ENCODE data around the gene SLC12A7. TPM values are rescaled to one million over a fixed set of nuclear protein-coding genes. Genes with fewer than 3 reads are reported as not detected.
"Not testable (repeated sequence)": the region's sequence is repeated elsewhere in the genome, so short reads cannot be mapped to it uniquely, and the experiment has no call there.

The SLC12A7 gene
- total RNA-seq, 1 donor from 2014 or later = 127 TPM

DNA sequence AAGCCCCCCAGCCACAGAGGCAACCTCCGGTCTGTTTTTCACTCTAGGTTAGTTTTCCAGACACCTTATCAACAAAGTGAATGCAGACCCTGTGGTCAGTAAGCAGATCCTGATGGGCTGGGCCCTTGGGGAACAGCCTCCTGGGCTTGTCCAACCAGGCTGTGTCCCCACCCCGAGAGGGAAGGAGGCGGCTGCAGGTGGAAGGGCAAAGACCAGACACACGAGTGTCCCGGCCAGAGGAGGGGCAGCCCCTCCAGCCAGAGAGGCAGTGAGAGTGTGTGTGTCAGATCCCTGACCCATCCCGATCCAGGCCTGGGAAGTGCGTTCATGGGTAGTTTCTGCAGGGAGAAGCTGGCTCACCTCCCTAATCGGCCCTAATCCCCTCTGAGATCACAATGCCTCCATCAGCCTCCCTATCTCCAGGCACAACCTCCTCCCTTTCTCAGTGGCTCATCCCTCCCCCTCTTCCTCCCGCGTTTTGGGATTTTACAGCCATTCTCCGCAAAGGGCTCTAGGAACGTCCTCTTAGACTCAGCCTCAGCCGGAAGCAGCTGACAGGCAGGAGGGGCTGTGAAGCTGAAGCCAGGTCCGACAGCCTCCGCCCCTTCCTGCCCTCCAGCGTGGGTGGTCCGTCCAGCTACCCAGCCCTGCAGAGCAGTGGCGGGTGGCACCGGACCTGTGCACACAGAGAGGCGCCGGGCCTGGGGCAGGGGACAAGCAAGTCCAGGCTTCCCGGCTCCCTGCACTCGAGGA, 9.7 kb downstream of the SLC12A7 start:
- DNase-seq (ENCODE audit: low spot score) = no peak
- intact Hi-C loops (cut with DNase I) = no loop called here

DNA sequence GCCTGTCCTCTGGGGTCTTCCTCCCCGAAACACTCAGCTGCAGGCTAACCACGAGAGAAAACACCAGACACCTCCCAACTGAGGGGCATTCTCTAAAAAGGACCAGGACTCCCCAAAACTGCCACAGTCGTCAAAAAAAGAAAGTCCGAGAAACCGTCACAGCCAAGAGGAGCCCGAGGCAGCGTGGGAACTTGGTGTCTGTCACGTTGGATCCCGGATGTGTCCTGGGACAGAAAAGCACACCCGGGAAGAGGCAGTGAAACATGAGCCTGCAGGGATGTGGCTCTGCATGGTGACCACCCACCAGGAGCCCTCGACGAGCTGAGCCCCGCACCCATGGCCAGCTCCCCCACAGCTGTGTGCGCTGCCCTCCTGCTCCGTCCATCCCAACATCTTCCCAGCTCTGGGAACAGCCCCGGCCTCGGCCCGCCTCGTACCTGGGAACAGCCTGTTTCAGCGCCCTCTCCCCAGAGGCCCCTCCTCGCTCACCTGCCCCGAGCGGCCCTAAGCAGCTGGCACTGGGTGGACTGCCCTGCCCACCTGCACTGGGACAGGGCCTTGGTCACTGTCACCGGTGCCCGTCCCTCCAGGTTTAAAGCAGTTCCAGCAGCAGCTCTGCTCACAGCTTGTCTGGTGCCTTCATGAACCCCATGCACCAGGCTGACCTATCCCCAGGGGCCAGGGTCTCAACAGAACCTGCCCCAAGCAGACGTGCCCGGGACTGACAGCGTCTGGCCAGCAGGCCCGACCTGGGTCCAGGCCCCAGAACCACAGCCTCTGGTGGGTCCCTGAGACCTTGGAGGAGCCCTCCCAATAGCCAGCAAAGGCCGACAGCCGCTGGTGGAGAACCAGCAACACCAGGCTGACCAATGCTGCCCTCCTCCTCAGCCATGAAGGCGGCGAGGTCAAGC, 10.9 kb downstream of the SLC12A7 start:
- intact Hi-C loops (cut with DNase I) = no loop called here
- no peak for DNase-seq (ENCODE audit: low spot score)

- intact Hi-C loops (cut with DNase I) = no loop called here
- DNase-seq (ENCODE audit: low spot score) = no peak
Measured at GRCh38 chr5:1099926-1100663, 11.8 kb downstream of the SLC12A7 start.

DNA sequence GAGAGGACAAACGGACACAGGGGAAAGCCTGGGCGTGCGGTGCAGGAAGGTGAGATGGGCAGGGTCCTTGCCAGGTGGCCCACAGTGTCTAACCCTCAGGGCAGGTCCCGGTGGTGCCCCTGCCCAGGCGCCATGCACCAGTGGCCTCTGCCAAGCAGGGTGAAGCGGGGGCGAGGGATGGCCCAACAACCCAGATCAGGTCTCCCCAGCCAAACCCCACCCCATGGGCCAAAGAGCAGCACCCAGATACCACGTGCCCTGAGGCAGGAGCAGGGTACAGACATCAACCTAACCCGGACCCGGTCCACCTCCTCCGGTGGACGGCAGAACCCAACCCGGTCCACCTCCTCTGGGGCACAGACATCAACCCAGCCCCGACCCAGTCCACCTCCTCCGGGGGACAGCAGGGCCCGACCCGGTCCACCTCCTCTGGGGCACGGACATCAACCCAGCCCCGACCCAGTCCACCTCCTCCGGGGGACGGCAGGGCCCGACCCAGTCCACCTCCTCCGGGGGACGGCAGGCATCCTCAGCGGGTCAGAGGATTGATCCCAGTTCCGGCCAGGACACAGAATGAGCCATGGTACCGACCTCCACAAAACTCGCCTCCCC, 12.8 kb downstream of the SLC12A7 start:
- no peak for DNase-seq (ENCODE audit: low spot score)

GRCh38 chr5:1097988-1098385, 13.9 kb downstream of the SLC12A7 start:
- intact Hi-C loops (cut with DNase I); DNase-seq (ENCODE audit: low spot score): not testable (repeated sequence)

More for the DNA sequence above, 12.8 kb downstream of the SLC12A7 start:
- intact Hi-C loops (cut with DNase I) = no loop called here

GRCh38 chr5:1097381-1097987, 14.4 kb downstream of the SLC12A7 start:
- intact Hi-C loops (cut with DNase I) = no loop called here
- no peak for DNase-seq (ENCODE audit: low spot score)

GRCh38 chr5:1096838-1097237, 15.0 kb downstream of the SLC12A7 start:
- intact Hi-C loops (cut with DNase I) = no loop called here
- DNase-seq (ENCODE audit: low spot score) = no peak

- intact Hi-C loops (cut with DNase I) = no loop called here
- no peak for DNase-seq (ENCODE audit: low spot score)
Measured at GRCh38 chr5:1095990-1096363, 15.9 kb downstream of the SLC12A7 start.

DNA sequence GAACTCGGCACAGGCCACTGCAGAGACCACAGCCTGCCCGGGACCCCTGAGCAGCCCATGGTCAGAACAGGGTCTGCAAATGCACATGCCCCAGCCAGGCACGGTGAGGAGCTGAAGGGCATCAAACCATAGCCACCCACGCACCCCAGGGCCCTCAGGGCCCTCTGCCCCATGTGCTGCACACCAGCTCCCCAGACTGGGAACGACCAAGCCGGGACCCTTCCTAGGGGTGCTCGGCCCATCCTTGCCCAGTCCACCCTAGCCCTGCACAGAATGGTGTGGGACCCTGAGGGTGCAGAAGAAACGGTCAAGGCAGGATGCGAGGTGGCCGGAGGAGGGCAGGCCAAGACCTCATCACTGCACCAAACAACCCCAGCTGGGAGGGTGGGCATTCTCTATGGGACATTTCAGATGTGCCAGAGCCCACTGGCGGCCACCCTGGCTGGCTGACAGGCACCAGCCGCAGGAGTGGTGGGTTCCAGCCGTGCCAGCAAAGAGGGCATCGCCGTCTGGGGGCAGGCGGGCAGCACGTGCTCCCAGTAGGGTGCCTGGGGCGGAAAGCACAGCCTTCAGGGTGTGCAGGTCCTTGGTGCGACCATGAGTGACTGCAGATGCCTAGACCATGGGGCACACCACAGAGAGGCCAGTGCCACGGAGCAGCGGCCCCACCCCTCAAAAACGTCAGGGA, 16.4 kb downstream of the SLC12A7 start:
- intact Hi-C loops (cut with DNase I) = no loop called here
- no peak for DNase-seq (ENCODE audit: low spot score)

DNA sequence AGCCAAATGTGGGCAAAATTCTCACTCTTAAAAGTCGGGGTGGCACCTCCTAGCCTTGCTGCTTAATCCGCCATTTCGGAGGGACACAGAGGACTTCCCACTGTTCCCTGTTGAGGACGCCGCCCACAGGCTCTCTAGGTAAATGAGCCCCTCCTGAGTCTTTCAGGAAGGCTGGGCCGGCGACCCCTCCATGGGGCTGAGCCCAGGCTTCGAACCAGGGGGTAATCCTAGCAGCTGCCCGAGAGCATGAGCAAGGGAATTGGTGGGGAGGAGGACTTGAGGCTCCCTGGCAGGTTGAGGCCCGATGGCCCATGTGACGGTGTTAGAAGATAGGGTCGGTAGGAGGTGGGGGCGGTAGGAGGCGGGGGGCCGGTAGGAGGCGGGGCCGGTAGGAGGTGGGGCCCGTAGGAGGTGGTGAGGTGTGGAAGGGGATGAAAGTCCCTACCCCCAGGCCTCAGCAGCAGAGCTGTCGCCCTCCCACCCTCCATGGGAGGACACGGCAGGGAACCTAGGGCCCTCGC, 17.1 kb downstream of the SLC12A7 start:
- no peak for DNase-seq (ENCODE audit: low spot score)
- intact Hi-C loops (cut with DNase I) = no loop called here

- intact Hi-C loops (cut with DNase I) = no loop called here
- DNase-seq (ENCODE audit: low spot score) = no peak
Measured at GRCh38 chr5:1093361-1093760, 18.5 kb downstream of the SLC12A7 start.

DNA sequence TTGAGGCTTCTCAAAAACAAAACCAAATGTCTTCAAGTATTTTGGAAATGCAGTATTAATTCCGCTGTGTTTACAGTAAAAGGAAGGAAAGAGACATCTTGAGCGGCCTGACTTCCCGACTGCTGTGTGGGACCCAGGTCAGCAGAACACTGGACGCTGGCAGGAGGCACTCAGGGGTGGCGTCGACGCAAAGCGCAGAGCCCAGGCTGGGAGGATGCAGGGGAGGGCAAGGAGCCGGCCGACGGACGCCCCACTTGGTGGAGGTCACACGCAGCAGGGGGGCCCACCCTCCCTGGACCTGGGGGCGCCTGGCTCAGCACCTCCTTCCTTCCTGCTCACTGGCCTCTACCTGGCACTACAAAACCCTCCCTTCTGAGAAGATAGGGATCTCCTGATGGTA, 19.7 kb downstream of the SLC12A7 start:
- intact Hi-C loops (cut with DNase I) = no loop called here
- no peak for DNase-seq (ENCODE audit: low spot score)

GRCh38 chr5:1091632-1092031, 20.2 kb downstream of the SLC12A7 start:
- intact Hi-C loops (cut with DNase I) = no loop called here
- no peak for DNase-seq (ENCODE audit: low spot score)

DNA sequence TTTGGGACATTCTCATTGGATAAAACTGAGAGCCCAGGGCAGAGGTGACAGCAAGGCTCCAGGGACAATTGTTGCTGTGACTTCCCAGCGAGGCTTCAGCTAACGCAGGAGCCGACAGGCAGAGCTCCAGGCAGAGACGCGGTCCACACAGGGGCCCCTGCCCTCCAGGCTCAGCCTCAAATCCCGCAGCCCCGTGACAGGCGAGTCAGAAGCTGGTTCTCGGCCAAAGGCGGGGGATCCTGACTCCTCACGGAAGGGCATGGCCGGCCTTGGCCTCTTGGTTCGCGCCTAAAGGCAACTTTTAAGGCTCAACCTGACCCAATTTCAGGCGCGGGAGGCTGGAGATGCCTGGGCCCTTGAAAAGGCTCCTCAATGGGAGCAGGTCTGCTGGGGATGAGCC, 21.3 kb downstream of the SLC12A7 start:
- DNase-seq (ENCODE audit: low spot score) = no peak
- intact Hi-C loops (cut with DNase I) = no loop called here

- intact Hi-C loops (cut with DNase I) = no loop called here
- no peak for DNase-seq (ENCODE audit: low spot score)
Measured at GRCh38 chr5:1089621-1090040, 22.2 kb downstream of the SLC12A7 start.

- intact Hi-C loops (cut with DNase I) = no loop called here
- no peak for DNase-seq (ENCODE audit: low spot score)
Measured at GRCh38 chr5:1089146-1089545, 22.7 kb downstream of the SLC12A7 start.

- intact Hi-C loops (cut with DNase I) = no loop called here
- no peak for DNase-seq (ENCODE audit: low spot score)
Measured at GRCh38 chr5:1088726-1089125, 23.1 kb downstream of the SLC12A7 start.

- DNase-seq (ENCODE audit: low spot score) = no peak
- intact Hi-C loops (cut with DNase I) = no loop called here
Measured at GRCh38 chr5:1088031-1088430, 23.8 kb downstream of the SLC12A7 start.

GRCh38 chr5:1087428-1087827, 24.4 kb downstream of the SLC12A7 start:
- intact Hi-C loops (cut with DNase I) = no loop called here
- no peak for DNase-seq (ENCODE audit: low spot score)
